H1 (cell line): Measurements from ENCODE around the gene PRPF40B.

Experiments
- EP300 ChIP-seq, 2 experiments: IDR thresholded peaks; 1 replicate in 1 of 2; 2 replicates in 1 of 2; pipeline ENCODE4 v1.6.1; 2011 to 2012; ENCODE audit warnings: low read depth in 2 of 2, low read length in 2 of 2, mild to moderate bottlenecking in 2 of 2, borderline replicate concordance in 1 of 2, inconsistent platforms in 1 of 2, moderate library complexity in 1 of 2
- EZH2 ChIP-seq: fragments of 200-600 bp; sonication (generic); IDR thresholded peaks from 2 replicates; pipeline ENCODE4 v1.7.1; 2012; ENCODE audit warnings: low read depth, mild to moderate bottlenecking, moderate library complexity, low read length, inconsistent platforms; ENCODE audit not compliant: severe bottlenecking
- GTF2F1 ChIP-seq: IDR thresholded peaks from 2 replicates; pipeline ENCODE4 v1.6.1; 2012; ENCODE audit warnings: low read depth, low read length, improper control_type of control experiment, borderline replicate concordance
- HDAC6 ChIP-seq: IDR thresholded peaks from one replicate; pipeline ENCODE4 v1.7.1; 2012; ENCODE audit warnings: low read depth, mild to moderate bottlenecking, inconsistent platforms, low read length, moderate library complexity
- PHF8 ChIP-seq: fragments of 200-600 bp; sonication (generic); conservative IDR thresholded peaks from 2 replicates; pipeline ENCODE4 v1.7.1; 2012; ENCODE audit warnings: low read depth, mild to moderate bottlenecking, inconsistent platforms, low read length, moderate library complexity
- POLR2A ChIP-seq, 2 experiments: IDR thresholded peaks; 1 replicate in 1 of 2; 2 replicates in 1 of 2; pipeline ENCODE4 v1.6.1; 2011; ENCODE audit warnings: low read depth in 2 of 2, low read length in 2 of 2, mild to moderate bottlenecking in 2 of 2; ENCODE audit errors: control extremely low read depth in 1 of 2
- RAD21 ChIP-seq, 2 experiments: IDR thresholded peaks in 1 of 2; conservative IDR thresholded peaks in 1 of 2; 2 replicates each; pipeline ENCODE4 v1.6.1; 2011; ENCODE audit warnings: low read depth in 2 of 2, low read length in 2 of 2, improper control_type of control experiment in 1 of 2, inconsistent platforms in 1 of 2, mild to moderate bottlenecking in 1 of 2, moderate library complexity in 1 of 2
- RFX5 ChIP-seq: IDR thresholded peaks from 2 replicates; pipeline ENCODE4 v1.6.1; 2011; ENCODE audit warnings: low read depth, low read length, improper control_type of control experiment, borderline replicate concordance
- SRF ChIP-seq: IDR thresholded peaks from 2 replicates; pipeline ENCODE4 v1.6.1; 2011; ENCODE audit warnings: mild to moderate bottlenecking, low read depth, low read length, moderate library complexity
- TAF1 ChIP-seq: IDR thresholded peaks from 2 replicates; pipeline ENCODE4 v1.6.1; 2011; ENCODE audit warnings: mild to moderate bottlenecking, low read depth, low read length
- YY1 ChIP-seq: IDR thresholded peaks from 2 replicates; pipeline ENCODE4 v1.6.1; 2011; ENCODE audit warnings: low read depth, mild to moderate bottlenecking, low read length
- TF ChIP-seq, protein P1 (sequence below), 3 experiments: IDR thresholded peaks; 1 replicate in 2 of 3; 2 replicates in 1 of 3; pipeline versions ENCODE4 v1.5.1 to v1.6.1; 2011; ENCODE audit warnings: low read length in 3 of 3, mild to moderate bottlenecking in 3 of 3, inconsistent platforms in 2 of 3, low read depth in 1 of 3, moderate library complexity in 1 of 3; ENCODE audit not compliant: insufficient read depth in 1 of 3; ENCODE audit errors: control extremely low read depth in 1 of 3
- TF ChIP-seq, protein P2 (sequence below): IDR thresholded peaks from 2 replicates; pipeline ENCODE4 v1.6.1; 2012; ENCODE audit warnings: inconsistent platforms

DNA sequence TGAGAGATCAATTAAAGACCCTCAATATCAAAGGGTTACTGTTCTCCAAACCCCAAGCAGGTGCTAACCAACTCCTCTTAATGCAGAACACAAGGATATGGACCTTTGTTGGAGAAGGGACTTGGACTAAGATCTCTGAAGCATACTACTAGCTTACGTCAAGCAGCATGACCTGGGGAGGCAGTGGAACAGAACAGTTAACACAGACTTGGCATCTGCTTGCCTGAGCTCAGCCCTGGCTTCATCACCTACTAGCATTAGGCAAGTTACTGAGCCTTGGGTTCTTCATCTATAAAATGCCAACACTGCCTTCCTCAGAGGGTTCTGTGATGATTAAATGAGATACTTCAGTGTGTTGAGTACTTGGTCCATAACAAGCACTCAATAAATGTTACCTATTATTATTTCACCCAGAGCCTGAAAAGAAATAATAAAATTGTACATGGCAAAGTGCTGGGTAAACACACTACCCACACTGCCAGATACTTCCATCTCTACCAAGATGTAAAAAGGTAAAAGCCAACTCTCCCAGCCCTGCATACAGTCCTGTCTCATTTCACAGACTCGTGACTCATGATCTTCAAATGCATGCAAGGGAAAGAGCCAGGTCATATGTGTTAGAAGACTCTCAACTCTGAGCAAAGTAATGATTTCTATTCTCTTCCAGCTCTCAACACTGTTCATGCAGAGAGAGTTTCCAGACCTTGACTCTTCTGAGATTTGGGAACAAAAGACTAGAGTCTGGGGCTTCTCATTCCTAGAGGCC, 44.1 kb downstream of the PRPF40B start:
- TF ChIP-seq SRF (no peak), RFX5 (no peak), PHF8 (no peak), EP300 (IDR thresholded peaks at IDR 0.05; ENCODE audit: borderline replicate concordance in 1 of 2, low read depth in 2 of 2, low read length in 2 of 2) (no peak), TAF1 (no peak), GTF2F1 (no peak), HDAC6 (no peak), POLR2A (IDR thresholded peaks at IDR 0.05; ENCODE audit: control extremely low read depth in 1 of 2, low read depth in 2 of 2, low read length in 2 of 2) (no peak), RAD21 (IDR thresholded peaks at IDR 0.05 in 1 of 2, conservative IDR thresholded peaks at IDR 0.05 in 1 of 2; ENCODE audit: low read depth in 2 of 2, low read length in 2 of 2) (no peak), EZH2 (no peak), YY1 (no peak)
- TF ChIP-seq, protein P1, sequence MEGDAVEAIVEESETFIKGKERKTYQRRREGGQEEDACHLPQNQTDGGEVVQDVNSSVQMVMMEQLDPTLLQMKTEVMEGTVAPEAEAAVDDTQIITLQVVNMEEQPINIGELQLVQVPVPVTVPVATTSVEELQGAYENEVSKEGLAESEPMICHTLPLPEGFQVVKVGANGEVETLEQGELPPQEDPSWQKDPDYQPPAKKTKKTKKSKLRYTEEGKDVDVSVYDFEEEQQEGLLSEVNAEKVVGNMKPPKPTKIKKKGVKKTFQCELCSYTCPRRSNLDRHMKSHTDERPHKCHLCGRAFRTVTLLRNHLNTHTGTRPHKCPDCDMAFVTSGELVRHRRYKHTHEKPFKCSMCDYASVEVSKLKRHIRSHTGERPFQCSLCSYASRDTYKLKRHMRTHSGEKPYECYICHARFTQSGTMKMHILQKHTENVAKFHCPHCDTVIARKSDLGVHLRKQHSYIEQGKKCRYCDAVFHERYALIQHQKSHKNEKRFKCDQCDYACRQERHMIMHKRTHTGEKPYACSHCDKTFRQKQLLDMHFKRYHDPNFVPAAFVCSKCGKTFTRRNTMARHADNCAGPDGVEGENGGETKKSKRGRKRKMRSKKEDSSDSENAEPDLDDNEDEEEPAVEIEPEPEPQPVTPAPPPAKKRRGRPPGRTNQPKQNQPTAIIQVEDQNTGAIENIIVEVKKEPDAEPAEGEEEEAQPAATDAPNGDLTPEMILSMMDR (IDR thresholded peaks at IDR 0.05; ENCODE audit: control extremely low read depth in 1 of 3, insufficient read depth in 1 of 3, low read depth in 1 of 3, low read length in 3 of 3), result no peak
- TF ChIP-seq, protein P2, sequence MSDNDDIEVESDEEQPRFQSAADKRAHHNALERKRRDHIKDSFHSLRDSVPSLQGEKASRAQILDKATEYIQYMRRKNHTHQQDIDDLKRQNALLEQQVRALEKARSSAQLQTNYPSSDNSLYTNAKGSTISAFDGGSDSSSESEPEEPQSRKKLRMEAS, result no peak
